HepG2 (cell line): ENCODE results near the gene KRT73.

ENCODE experiments used
- HDAC6 ChIP-seq: fragments of 200-600 bp; sonication (generic); IDR thresholded peaks from 2 replicates; pipeline ENCODE4 v1.7.0; 2017; ENCODE audit warnings: mild to moderate bottlenecking, antibody characterized with exemption, low read length, low read depth
- KLF6 ChIP-seq: IDR thresholded peaks from 2 replicates; pipeline ENCODE4 v1.8.0; 2016; ENCODE audit warnings: missing biosample characterization, missing genetic modification reagents
- MAFG ChIP-seq: sonication (generic); formaldehyde crosslinking; IDR thresholded peaks from 2 replicates; pipeline ENCODE4 v1.5.1; 2020; ENCODE audit warnings: mild to moderate bottlenecking, missing genetic modification reagents
- MYPOP ChIP-seq: sonication (generic); formaldehyde crosslinking; IDR thresholded peaks from 2 replicates; pipeline ENCODE4 v1.8.1; 2023; ENCODE audit warnings: mild to moderate bottlenecking, moderate library complexity, missing genetic modification reagents
- NR2C2 ChIP-seq: sonication (generic); formaldehyde crosslinking; IDR thresholded peaks from 2 replicates; pipeline ENCODE4 v1.4.0; 2020; ENCODE audit warnings: missing genetic modification reagents, mild to moderate bottlenecking, moderate library complexity, borderline replicate concordance
- PLSCR1 ChIP-seq: sonication (generic); formaldehyde crosslinking; IDR thresholded peaks from 2 replicates; pipeline ENCODE4 v1.5.0; 2020; ENCODE audit warnings: missing genetic modification reagents, mild to moderate bottlenecking, borderline replicate concordance
- REST ChIP-seq, 2 experiments: IDR thresholded peaks; 2 replicates each; pipeline ENCODE4 v1.6.1; 2011 to 2012; ENCODE audit warnings: low read length in 2 of 2, borderline replicate concordance in 1 of 2, low read depth in 1 of 2, mild to moderate bottlenecking in 1 of 2, moderate library complexity in 1 of 2
- SIN3A ChIP-seq: IDR thresholded peaks from 2 replicates; pipeline ENCODE4 v1.6.1; 2011; ENCODE audit warnings: low read depth, mild to moderate bottlenecking, control low read depth, low read length, borderline replicate concordance
- ZFP36L1 ChIP-seq: sonication (generic); formaldehyde crosslinking; IDR thresholded peaks from 2 replicates; pipeline ENCODE4 v1.8.0; 2022; ENCODE audit warnings: mild to moderate bottlenecking, missing genetic modification reagents, moderate library complexity
- ZIK1 ChIP-seq: sonication (generic); formaldehyde crosslinking; IDR thresholded peaks from 2 replicates; pipeline ENCODE4 v1.5.0; 2020; ENCODE audit warnings: mild to moderate bottlenecking, low read depth, missing genetic modification reagents, borderline replicate concordance
- ZNF143 ChIP-seq: sonication (generic); formaldehyde crosslinking; IDR thresholded peaks from 2 replicates; pipeline ENCODE4 v1.4.0; 2020; ENCODE audit warnings: missing genetic modification reagents
- TF ChIP-seq, protein P1 (sequence below): conservative IDR thresholded peaks from 2 replicates; pipeline ENCODE4 v1.6.1; 2018; ENCODE audit warnings: missing genetic modification reagents
- TF ChIP-seq, protein P2 (sequence below): sonication (generic); formaldehyde crosslinking; IDR thresholded peaks from 2 replicates; pipeline ENCODE4 v1.5.0; 2020; ENCODE audit warnings: mild to moderate bottlenecking, missing genetic modification reagents, moderate library complexity

- no peak for TF ChIP-seq ZIK1 (CRISPR knock-in tag)
- TF ChIP-seq, protein P1, sequence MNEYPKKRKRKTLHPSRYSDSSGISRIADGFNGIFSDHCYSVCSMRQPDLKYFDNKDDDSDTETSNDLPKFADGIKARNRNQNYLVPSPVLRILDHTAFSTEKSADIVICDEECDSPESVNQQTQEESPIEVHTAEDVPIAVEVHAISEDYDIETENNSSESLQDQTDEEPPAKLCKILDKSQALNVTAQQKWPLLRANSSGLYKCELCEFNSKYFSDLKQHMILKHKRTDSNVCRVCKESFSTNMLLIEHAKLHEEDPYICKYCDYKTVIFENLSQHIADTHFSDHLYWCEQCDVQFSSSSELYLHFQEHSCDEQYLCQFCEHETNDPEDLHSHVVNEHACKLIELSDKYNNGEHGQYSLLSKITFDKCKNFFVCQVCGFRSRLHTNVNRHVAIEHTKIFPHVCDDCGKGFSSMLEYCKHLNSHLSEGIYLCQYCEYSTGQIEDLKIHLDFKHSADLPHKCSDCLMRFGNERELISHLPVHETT (CRISPR knock-in tag) = no peak
- no peak for TF ChIP-seq SIN3A
- TF ChIP-seq ZFP36L1 (CRISPR knock-in tag) = no peak
- TF ChIP-seq, protein P2, sequence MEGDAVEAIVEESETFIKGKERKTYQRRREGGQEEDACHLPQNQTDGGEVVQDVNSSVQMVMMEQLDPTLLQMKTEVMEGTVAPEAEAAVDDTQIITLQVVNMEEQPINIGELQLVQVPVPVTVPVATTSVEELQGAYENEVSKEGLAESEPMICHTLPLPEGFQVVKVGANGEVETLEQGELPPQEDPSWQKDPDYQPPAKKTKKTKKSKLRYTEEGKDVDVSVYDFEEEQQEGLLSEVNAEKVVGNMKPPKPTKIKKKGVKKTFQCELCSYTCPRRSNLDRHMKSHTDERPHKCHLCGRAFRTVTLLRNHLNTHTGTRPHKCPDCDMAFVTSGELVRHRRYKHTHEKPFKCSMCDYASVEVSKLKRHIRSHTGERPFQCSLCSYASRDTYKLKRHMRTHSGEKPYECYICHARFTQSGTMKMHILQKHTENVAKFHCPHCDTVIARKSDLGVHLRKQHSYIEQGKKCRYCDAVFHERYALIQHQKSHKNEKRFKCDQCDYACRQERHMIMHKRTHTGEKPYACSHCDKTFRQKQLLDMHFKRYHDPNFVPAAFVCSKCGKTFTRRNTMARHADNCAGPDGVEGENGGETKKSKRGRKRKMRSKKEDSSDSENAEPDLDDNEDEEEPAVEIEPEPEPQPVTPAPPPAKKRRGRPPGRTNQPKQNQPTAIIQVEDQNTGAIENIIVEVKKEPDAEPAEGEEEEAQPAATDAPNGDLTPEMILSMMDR (CRISPR knock-in tag) = no peak
- no peak for TF ChIP-seq REST (IDR thresholded peaks at IDR 0.05; ENCODE audit: borderline replicate concordance in 1 of 2, low read depth in 1 of 2, low read length in 2 of 2)
- no peak for TF ChIP-seq PLSCR1 (CRISPR knock-in tag)
- no peak for TF ChIP-seq MYPOP (CRISPR knock-in tag)
- TF ChIP-seq NR2C2 = no peak
- TF ChIP-seq HDAC6 = no peak
- no peak for TF ChIP-seq KLF6 (CRISPR knock-in tag)
- TF ChIP-seq MAFG (CRISPR knock-in tag) = no peak
- no peak for TF ChIP-seq ZNF143 (CRISPR knock-in tag)
Measured at GRCh38 chr12:52632656-52633055, 14.3 kb upstream of the KRT73 start.
